HG03108 (cell line): ENCODE results near the gene APEH.

Experiments
- ATAC-seq: cut with Tn5 transposase; IDR thresholded peaks from one replicate; pipeline ENCODE4 v1.9.1; 2021; ENCODE audit warnings: moderate library complexity; ENCODE audit not compliant: unreplicated experiment

APEH gene

DNA sequence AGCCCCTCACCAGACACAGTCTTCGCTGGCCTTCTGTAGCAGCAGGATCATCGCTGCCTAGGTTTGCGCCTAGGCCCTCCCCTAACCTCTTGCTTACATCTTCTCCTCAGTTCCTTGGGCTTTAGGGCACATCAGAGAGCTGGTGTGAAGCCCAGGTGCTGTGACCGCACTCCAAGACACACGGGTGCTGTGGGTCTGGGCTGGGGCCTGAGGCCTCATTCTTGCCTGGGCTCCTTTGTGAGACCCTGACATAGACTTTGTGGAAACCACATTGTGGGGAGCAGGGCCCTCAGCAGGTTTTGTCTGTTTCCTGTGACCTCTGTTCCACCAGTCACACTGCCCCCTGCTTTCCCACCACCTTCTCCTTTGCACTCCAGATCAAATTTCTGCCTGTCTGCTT is 37.3 kb downstream of the APEH start:
- no peak for ATAC-seq

DNA sequence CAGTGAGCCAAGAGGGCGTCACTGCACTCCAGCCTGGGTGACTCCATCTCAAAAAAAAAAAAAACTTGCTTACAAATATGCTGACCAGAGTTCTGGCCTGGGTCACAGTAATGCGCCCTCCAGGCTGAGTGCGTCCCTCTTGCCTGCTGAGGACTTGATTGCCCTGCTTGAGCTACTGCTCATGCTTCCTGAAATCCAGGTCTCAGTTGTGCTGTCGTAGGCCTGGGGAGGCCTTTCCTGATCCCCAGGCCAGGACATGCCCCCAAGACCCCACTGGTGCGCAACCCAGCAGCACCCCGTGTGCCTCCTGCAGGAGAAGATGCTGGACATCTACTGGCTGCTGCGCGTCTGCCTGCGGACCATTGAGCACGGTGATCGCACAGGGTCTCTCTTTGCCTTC is 38.0 kb downstream of the APEH start:
- ATAC-seq = no peak

DNA sequence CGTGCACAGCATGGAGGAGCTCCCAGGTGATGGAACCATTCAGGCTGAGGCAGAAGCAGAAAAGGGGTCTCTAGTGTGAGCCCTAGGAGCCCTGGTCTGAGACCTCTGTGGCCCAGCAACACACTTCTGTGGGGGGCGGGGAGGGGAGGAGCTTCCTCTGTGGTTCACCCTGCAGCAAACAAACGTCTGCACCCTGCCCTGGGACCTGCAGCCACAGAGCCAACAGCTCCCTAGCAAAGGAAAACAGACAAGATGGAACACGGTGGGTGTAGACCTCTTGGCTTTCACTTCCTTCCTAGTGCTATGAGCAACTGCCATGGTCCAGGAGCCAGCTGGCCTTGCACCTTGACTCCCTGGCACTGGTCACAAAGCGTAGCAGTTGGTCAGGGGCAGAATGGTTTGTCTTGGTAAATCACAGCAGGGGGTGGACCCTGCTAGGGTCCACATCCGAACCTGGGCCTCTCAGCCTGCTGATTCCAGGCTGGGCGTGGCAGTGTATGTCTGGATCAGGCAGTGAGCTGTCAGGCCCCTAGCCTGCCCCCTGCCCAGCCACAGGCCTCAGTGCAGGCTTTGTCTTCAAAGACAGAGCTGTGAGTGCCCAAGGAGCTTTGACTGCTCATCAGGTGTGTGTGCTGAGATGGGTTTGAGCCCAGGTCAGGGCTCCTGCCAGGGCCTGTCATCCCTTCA is 38.6 kb downstream of the APEH start:
- ATAC-seq = no peak

DNA sequence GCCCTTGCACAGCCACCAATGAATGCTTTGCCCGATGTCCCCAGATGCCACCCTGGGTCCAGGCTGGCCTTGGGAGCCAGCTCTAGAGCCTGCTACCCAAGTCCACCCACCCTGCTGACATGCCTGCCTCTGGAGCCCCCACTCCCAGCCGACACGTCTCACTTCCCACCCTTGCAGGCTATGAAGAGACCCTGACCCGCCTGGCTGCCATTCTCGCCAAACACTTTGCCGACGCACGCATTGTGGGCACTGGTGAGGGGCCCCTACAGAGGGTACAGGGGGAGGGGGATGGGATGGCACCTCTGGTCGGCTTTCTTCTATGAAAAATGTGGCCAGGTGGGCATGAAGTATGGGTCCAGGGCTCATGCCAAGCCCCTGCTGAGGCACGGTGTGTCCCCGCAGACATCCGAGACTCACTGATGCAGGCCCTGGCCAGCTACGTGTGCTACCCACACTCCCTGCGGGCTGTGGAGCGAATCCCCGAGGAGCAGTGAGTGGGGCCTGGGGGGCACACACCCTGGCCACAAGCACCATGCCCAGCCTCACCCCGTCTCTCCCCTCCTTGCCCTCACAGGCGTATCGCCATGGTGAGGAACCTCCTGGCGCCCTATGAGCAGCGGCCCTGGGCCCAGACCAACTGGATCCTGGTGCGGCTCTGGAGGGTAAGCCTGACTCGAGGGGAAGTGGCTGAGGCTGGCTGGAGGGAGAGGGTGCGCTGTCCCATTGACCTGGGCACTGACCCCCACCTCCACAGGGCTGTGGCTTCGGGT is 39.4 kb downstream of the APEH start:
- ATAC-seq = no peak

DNA sequence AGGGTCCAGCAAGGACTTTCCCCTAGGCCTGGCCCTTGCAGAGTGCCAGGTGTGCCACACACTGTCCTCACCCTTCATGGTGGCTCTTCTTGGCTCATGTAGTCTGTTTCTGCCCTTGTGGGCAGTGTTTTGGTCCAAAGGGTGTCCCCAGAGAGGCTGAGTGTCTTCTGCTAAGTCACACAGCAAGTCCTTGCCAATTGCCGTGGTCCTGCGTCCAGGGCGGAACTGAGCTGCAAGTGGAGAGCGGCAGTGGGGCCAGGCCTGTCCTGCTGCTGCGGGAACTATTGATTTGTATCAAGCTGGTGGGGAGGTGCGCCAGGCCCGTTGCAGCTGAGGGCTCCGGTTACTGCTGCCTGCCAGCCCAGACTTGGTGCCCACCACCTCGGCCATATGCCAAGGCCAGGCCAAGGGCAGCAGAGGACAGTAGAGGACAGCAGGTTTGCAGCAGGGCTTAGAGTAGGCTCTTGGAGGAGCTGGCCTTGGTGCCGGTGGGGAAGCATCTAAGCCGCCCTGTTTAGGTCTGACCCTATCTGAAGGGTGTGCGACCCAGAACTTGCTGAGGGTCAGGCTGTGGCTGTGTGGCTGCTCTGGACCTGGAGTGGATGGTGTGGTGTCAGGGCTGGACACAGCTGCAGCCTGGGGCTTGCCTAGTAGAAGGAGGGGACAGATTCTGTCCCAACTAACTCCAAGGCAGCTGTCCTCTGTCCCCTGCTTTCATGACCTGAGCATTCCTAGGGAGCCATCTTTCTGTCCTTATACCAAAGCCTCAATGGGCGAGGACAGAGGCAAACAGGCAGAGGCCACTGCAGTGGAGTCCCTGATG is 40.8 kb downstream of the APEH start:
- no peak for ATAC-seq

DNA sequence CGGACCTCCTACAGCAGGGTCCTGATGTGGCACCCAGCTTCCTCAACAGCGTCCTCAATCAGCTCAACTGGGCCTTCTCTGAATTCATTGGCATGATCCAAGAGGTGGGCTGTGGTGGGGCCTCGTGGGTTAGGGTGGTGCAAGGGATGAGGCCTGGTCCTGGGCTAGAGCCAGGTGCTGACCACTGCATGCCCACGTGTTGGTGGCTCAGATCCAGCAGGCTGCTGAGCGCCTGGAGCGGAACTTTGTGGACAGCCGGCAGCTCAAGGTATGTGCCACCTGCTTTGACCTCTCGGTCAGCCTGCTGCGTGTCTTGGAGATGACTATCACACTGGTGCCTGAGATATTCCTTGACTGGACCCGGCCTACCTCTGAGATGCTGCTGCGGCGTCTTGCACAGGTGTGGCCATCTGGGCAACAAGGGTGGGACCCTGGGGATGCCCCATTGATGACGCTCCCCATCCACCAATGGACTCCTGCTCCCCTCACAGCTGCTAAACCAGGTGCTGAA is 41.5 kb downstream of the APEH start:
- no peak for ATAC-seq

DNA sequence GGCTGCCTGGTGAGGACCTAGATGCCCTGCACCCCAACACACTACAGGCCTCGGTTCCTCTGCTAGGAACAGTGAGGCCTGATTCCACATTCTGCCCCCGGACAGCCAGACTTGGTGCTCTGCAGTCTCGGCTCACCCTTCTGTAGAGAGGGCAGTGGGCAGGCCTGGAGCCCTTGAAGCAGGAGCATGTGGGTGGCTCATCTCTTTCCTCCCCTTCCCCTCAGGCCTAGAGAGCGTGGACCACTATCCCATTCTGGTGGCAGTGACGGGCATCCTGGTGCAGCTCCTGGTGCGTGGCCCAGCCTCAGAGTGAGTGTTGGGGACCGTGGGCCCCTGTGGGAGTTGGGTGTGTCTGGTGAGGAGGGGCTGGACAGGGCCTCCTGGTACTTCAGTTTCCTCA is 42.0 kb downstream of the APEH start:
- no peak for ATAC-seq

DNA sequence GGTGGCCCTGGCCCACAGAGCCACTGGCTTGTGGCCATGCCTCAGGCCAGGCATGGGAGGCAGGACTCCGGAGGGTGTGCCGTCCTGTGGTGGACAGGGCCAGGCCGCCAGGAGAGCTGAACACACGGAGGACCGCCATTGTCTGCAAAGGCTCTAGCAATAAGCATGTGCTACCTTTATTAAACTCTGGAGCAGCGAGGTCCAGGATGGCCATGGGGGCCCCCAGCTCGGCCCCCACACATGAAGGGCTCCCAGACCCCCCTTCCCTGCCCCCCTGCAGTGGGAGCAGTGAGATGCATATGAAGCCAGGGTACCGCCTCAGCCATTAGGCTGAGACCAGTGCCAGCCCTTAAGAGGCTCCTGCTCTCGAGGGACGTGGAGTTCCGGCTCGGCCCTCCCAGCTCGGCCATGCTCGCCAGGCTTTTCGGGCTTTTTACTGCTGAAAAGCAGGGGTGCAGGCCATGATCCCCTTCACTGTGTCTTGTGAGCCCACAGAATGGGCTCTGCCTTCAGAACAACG is 42.6 kb downstream of the APEH start:
- ATAC-seq = no peak

DNA sequence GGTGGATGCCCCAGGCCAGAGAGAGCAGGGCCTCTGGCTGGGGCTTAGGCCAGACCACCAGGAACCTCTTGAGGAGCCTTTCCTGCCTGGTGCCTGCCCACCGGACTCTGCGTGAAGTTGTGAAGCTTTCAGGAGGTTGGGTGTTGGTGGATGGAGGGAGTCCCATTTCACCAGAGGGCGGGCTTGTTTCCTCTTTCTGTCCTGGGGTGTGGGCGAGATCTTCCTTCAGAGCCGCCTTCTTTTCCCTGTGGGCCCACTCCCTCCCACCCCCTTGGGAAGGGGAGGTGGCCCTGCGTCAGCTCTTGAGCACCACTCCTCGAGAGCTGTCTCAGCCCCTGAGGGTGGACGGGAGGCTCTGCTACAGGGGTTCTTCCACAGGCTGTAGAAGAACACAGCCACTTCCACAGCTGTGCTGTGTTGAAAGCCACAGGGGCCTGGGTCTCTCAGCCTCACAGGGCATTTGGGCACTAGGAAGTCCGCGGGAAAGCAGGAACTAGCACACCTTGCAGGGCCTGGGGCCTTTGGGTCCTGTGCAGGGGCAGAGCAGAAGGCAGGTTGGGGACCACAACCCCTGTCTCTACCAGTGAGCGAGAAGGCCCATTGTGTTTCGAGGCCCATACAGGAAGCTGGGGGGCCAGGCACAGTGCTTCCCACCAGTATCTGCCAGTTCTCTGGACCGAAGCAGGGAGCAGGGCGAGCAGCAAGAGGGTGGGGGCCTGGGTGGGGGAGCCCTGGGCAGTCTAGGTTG is 43.2 kb downstream of the APEH start:
- ATAC-seq = no peak

DNA sequence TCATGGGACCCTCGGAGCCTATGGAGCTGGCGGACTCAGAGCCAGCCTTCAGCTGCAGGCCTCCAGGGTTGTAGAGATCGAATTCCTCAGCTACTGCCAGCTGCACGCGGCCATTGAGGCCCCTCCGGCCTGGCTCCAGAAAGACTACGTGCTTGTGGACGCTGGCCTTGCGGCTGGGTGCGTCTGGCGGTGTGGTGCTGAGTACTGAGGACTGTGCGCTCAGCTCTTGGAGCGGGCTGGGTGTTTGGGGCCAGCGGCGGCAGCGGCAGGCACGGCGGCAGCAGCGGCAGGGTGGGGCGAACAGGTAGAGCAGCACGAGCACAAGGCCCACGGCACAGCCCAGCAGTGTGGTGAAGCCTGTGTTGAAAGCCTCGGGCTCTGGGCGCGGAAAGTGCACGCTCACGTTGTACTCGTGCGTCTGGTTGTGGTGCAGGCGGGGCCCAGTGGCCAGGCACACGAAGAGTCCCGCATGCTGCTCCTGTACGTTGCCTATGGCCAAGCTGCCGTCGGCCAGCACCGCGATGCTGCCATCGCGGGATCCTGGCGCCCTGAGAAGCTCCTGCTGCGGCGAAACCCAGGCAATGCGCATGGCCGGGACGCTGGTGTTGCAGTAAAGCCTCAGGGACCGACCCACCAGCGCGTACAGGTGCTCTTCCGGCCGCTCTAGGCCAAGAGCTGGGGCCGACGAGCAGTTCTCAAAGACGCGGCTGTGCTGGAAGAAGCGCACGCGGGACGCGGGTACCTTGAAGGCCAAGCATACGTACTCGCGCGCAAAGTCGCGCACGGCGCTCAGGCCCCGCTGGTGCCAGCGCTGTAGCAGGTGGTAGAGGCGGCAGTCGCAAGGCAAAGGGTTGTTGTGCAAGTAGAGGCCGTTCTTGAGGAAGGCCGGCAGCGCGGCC is 44.1 kb downstream of the APEH start:
- no peak for ATAC-seq

DNA sequence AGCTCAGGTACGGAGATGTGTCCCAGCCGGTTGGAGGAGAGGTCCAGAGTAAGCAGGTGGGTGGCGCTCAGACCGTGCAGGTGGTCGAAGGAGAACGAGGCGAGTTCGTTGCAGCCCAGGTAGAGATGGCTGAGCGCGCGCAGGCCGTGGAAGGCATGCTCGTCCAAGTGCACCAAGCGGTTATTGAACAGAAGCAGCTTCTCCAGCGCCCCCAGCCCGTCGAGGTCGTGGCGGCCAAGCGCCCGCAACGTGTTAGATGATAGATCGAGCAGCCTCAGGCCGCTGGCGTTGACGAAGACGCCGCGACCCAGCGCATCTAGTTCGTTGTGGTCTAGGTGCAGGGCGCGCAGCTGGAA is 44.7 kb downstream of the APEH start:
- no peak for ATAC-seq

DNA sequence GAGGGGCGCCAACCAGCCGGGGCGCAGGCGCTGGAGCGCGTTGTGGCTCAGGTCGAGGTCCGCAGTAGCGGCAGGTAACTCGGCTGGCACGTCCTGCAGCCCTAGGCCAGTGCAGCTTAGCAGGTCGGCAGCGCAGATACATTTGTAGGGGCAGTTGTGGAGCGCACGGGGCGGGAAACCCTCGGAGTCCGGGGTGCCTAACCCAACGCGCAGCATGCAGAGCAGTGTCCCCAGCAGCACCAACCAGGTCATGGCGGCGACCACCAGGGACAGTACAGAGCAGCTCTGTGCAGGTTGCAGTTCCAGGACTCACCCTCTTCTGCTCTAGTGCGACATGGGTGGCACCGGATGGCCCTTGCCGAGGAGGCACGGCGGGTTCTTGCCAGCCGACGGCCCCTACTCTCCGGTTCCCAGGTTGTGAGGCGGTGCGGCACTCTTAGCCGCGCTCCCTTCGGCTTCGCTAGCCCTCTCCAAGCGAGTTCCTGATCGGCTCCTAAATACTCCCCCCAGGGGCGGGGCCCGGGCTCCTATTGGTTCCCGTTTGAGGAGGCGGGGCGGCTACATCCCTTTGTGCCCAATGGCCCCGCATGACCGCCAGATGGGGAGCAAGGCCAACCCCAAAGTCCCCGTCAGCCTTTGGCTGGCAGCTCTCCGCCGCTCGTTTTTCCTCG is 45.2 kb downstream of the APEH start, which contains the start of gene AMIGO3:
Gene AMIGO3 (minus strand): TSS at position 471 of the 671 bp plus-strand sequence. CDS start 219 bp downstream, at position 252.
- ATAC-seq = peak; percentile 46

DNA sequence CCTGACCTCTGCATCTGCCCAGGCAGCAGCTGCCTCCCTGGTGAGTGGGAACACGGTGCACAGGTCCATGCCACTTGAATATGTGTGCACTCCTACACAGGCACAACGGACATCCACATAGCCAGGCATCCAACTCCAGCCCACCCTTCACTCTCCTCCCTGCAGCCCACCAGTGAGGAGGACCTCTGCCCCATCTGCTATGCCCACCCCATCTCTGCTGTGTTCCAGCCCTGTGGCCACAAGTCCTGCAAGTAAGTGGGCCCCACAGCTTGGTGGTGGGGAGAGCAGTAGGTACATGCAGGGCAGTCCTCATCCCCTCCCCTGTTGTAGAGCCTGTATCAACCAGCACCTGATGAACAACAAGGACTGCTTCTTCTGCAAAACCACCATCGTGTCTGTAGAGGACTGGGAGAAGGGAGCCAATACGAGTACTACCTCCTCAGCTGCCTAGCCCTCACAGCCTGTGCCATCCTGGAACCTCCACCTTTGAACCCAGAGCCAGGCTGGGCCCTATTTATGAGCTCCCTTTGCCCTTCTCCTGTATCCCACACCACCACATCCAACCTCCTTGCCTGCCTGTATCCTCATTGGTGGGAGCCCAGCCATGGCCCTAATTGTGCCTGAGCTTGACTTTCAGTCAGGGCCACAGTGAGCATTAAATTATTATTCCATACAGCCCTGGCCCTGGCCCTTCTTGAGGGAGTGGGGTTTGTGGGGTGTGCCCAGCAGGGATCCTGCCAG is 46.9 kb downstream of the APEH start:
- ATAC-seq = no peak

DNA sequence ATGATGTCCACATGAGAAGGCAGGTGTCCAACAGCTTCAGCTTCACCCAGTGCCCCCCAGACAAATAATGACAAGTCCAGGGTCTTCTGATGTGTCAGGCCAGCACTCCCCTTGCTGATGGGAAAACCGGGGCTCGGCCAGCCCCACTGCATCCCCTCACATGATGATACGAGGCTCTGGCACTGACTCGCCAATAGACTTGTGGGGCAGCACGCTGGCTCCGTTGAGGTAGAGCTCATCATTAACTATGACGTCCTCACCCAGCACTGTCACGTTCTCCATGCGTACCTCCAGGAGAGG is 47.4 kb downstream of the APEH start:
- ATAC-seq = no peak

DNA sequence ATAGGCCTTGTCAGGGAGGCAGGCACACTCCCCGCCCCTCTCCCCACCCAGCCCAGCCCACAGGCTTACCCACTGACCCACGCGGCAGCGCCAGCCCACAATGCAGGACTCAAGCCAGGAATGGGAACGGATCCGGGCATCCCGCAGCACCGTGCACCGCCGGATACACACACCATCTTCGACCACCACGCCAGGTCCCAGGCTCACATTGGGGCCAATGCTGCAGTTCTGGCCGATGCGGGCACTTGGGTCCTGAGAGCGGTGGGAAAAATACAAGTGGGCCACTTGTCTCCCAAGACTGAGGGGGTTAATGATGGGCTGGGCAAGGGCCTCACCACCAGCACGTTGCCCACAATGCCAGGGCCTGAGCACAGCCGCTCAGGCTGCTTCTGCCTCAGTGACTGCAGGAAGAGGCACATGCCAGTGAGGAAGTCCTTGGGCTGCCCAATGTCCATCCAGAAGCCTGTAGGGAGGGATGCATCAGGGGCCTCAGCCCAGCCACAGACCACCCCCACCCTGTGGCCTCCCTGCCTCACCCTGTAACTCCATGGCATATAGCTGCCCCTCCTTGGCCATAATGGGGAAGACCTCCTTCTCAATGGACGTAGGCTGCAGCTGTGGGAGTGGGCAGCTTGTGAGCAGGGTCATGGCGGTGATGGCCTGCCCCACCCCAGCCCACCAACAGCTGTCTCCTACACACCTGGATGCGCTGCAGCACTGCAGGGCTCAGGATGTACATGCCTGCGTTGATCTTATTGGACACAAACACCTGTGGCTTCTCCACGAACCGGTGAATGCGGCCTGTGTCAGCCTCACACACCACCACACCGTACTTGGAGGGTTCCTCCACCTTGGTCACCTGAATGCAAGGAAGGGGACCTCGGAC is 48.0 kb downstream of the APEH start:
- no peak for ATAC-seq

DNA sequence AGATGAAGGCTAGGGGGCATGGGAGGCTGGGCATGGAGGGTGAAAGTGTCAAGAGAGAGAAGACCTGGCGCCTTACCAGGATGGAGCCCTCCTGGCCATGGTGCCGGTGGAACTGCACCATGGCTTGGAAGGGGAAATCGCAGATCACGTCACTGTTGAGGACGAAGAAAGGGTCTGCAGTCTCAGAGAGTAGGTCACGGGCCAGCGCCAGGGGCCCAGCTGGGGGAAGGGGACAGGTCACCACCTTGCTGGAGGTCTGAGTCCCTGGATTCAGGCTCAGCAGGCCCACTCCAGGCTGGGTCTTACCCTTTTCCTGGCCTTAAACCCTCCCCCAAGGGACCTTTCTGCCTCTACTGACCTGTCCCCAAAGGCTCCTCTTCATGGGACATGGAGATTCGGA is 48.7 kb downstream of the APEH start:
- ATAC-seq = no peak

DNA sequence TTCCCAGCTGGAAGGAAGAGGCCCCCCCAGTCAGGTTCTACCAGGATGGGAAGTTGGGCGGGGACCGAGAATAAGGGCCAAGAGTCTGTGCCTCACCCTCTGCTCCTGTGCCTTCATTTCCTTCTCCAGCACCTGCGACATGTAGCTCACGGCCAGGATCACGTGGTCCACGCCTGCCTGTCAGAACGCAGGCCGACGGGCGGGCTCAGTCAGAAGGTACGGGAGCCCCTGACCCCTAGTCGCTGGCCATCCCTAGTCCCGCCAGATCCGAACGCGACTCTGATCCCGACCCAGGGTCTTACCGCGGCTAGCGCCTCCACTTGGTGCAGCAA is 49.1 kb downstream of the APEH start:
- no peak for ATAC-seq
